IPS-18c (cell line): ENCODE data around the gene SNX9.
"Not testable (repeated sequence)": the region's sequence is repeated elsewhere in the genome, so short reads cannot be mapped to it uniquely, and the experiment has no call there.

ENCODE experiments used
- H3K4me3 ChIP-seq: 2 replicates; pipeline ENCODE4 v1.7.0; 2013; ENCODE audit warnings: low read depth, mild to moderate bottlenecking, low read length, moderate library complexity; ENCODE audit not compliant: insufficient read depth
- H3K9me3 ChIP-seq: one replicate; pipeline ENCODE4 v1.6.1; 2013; ENCODE audit warnings: mild to moderate bottlenecking, low read length, moderate library complexity; ENCODE audit not compliant: control insufficient read depth, insufficient read depth

Gene SNX9

GRCh38 chr6:157912326-157912725 lies 89.3 kb downstream of the SNX9 start:
- Histone ChIP-seq H3K4me3 (no peak overlapping the region), H3K9me3 (no peaks in the 10 kb centered on the region)

GRCh38 chr6:157921685-157922367 lies 98.8 kb downstream of the SNX9 start:
- Histone ChIP-seq H3K9me3 (no peaks in the 10 kb centered on the region), H3K4me3 (no peak overlapping the region)

- Histone ChIP-seq H3K4me3 (no peak overlapping the region), H3K9me3 (no peaks in the 10 kb centered on the region)
These were observed 102.7 kb downstream of the SNX9 start for GRCh38 chr6:157925771-157926170.

GRCh38 chr6:157927011-157927410 lies 104.0 kb downstream of the SNX9 start:
- Histone ChIP-seq H3K4me3 (no peak overlapping the region), H3K9me3 (no peaks in the 10 kb centered on the region)

- H3K4me3 ChIP-seq = no peak overlapping the region
- H3K9me3 ChIP-seq = no peaks in the 10 kb centered on the region
These were observed 105.4 kb downstream of the SNX9 start for GRCh38 chr6:157928428-157928827.

- H3K9me3 ChIP-seq = no peaks in the 10 kb centered on the region
- no peak overlapping the region for H3K4me3 ChIP-seq
These were observed 106.0 kb downstream of the SNX9 start for GRCh38 chr6:157929076-157929475.

- Histone ChIP-seq H3K4me3 (no peak overlapping the region), H3K9me3 (no peaks in the 10 kb centered on the region)
These were observed 106.8 kb downstream of the SNX9 start for GRCh38 chr6:157929765-157930319.

- Histone ChIP-seq H3K4me3 (no peak overlapping the region), H3K9me3 (no peaks in the 10 kb centered on the region)
These were observed 112.7 kb downstream of the SNX9 start for GRCh38 chr6:157935786-157936185.

GRCh38 chr6:157937318-157937717 lies 114.3 kb downstream of the SNX9 start:
- no peaks in the 10 kb centered on the region for H3K9me3 ChIP-seq
- no peak overlapping the region for H3K4me3 ChIP-seq

- H3K4me3 ChIP-seq = no peak overlapping the region
- H3K9me3 ChIP-seq = no peaks in the 10 kb centered on the region
These were observed 114.9 kb downstream of the SNX9 start for GRCh38 chr6:157937916-157938315.

- H3K4me3 ChIP-seq, H3K9me3 ChIP-seq: not testable (repeated sequence)
These were observed 117.5 kb downstream of the SNX9 start for GRCh38 chr6:157940375-157941036.

- Histone ChIP-seq H3K9me3 (no peaks in the 10 kb centered on the region), H3K4me3 (no peak overlapping the region)
These were observed 118.2 kb downstream of the SNX9 start for GRCh38 chr6:157941101-157941863.

GRCh38 chr6:157942351-157942750 lies 119.3 kb downstream of the SNX9 start:
- Histone ChIP-seq H3K9me3 (no peaks in the 10 kb centered on the region), H3K4me3 (no peak overlapping the region)

GRCh38 chr6:157943249-157943963 lies 120.4 kb downstream of the SNX9 start:
- Histone ChIP-seq H3K9me3 (no peaks in the 10 kb centered on the region), H3K4me3 (no peak overlapping the region)

- H3K4me3 ChIP-seq = no peak overlapping the region
- H3K9me3 ChIP-seq = no peaks in the 10 kb centered on the region
These were observed 120.9 kb downstream of the SNX9 start for GRCh38 chr6:157943964-157944283.

GRCh38 chr6:157944983-157945931 lies 122.2 kb downstream of the SNX9 start:
- Histone ChIP-seq H3K9me3 (no peaks in the 10 kb centered on the region), H3K4me3 (no peak overlapping the region)
